Lower leg skin (tissue), 4 donors: ENCODE data around the gene ROR1. TPM values are rescaled to one million over a fixed set of nuclear protein-coding genes. Genes with fewer than 3 reads are reported as not detected.

Experiments
- DNase-seq, 2 donors: peaks; one replicate each; pipeline ENCODE4 v3.0.0-alpha.2; 2019; ENCODE audit warnings: low spot score in 2 of 2
- H3K4me3 ChIP-seq: fragments of 200-600 bp; sonication (generic); 2 replicates; pipeline ENCODE4 v1.5.1; 2017; ENCODE audit warnings: mild to moderate bottlenecking, low read depth; ENCODE audit not compliant: poor library complexity, severe bottlenecking
- CTCF ChIP-seq, 3 donors: fragments of 450-650 bp; IDR thresholded peaks; one replicate each; pipeline ENCODE4 v1.5.1; 2016; ENCODE audit warnings: antibody characterized with exemption in 3 of 3, mild to moderate bottlenecking in 3 of 3, moderate library complexity in 2 of 3
- POLR2A ChIP-seq, 2 donors: fragments of 450-650 bp; IDR thresholded peaks; one replicate each; pipeline ENCODE4 v1.6.1; 2016 to 2017; ENCODE audit warnings: antibody characterized with exemption in 2 of 2, mild to moderate bottlenecking in 1 of 2, moderate library complexity in 1 of 2
- WGBS, 2 donors: methylation state at CpG; one replicate each; pipeline ENCODE4 v1.1.5; 2018; 5-methylcytosine and 5-hydroxymethylcytosine counted together
- intact Hi-C: fragments of 100-400 bp; cut with DNase I; formaldehyde crosslinking; loops from one replicate; pipeline ENCODE4 v1.15.0; 2023; ENCODE audit warnings: low total_unique reads
- total RNA-seq, 4 donors: library from RNA; depleted of rRNA; stranded (reverse); fragments of >200 nt; gene quantifications; one replicate each; pipeline ENCODE4 v1.1.0, GENCODE V29; 2016

Gene ROR1
- total RNA-seq, 4 donors from 2014 or later, result 12.9 to 28.6 (median 22.5) TPM

GRCh38 chr1:64055310-64055709, 281.5 kb downstream of the ROR1 start:
- intact Hi-C loops, result no loop called here
- H3K4me3 ChIP-seq, result no peak overlapping the region
- 92 to 95% methylated on average over 2 of the region's 2 CpGs for WGBS, 2 donors
- DNase-seq, result no peak
- TF ChIP-seq CTCF (IDR thresholded peaks at IDR 0.05), result no peak
- TF ChIP-seq POLR2A (IDR thresholded peaks at IDR 0.05), result no peak

GRCh38 chr1:64059556-64059955, 285.7 kb downstream of the ROR1 start:
- 92 to 94% methylated on average over 4 of the region's 4 CpGs for WGBS, 2 donors
- H3K4me3 ChIP-seq, result no peak overlapping the region
- no peak for TF ChIP-seq CTCF (IDR thresholded peaks at IDR 0.05)
- TF ChIP-seq POLR2A (IDR thresholded peaks at IDR 0.05), result no peak
- no peak for DNase-seq
- intact Hi-C loops, result no loop called here

- 87 to 98% methylated on average over 2 of the region's 2 CpGs for WGBS, 2 donors
- TF ChIP-seq CTCF (IDR thresholded peaks at IDR 0.05) (no peak), POLR2A (IDR thresholded peaks at IDR 0.05) (no peak)
- DNase-seq, result no peak
- H3K4me3 ChIP-seq, result no peak overlapping the region
- intact Hi-C loops, result no loop called here
These were observed 286.9 kb downstream of the ROR1 start for GRCh38 chr1:64060611-64061302.

GRCh38 chr1:64061430-64062104, 287.8 kb downstream of the ROR1 start:
- no peak overlapping the region for H3K4me3 ChIP-seq
- intact Hi-C loops, result no loop called here
- WGBS, 2 donors, result 58 to 63% methylated on average over 2 of the region's 2 CpGs
- no peak for DNase-seq
- TF ChIP-seq POLR2A (IDR thresholded peaks at IDR 0.05) (no peak), CTCF (IDR thresholded peaks at IDR 0.05) (no peak)

- 88 to 89% methylated on average over 6 of the region's 6 CpGs for WGBS, 2 donors
- no peak for DNase-seq
- intact Hi-C loops, result no loop called here
- TF ChIP-seq POLR2A (IDR thresholded peaks at IDR 0.05), result no peak
- no peak for TF ChIP-seq CTCF (IDR thresholded peaks at IDR 0.05)
- no peak overlapping the region for H3K4me3 ChIP-seq
These were observed 288.7 kb downstream of the ROR1 start for GRCh38 chr1:64062529-64062928.
